ENCODE measurements around the gene SRPK1. TPM values are rescaled to one million over a fixed set of nuclear protein-coding genes. Genes with fewer than 3 reads are reported as not detected.

SRPK1 gene
- total and polyA plus RNA-seq, 2 of the 13 experiments (the other 11 are each of a cell fraction or from before 2014, with no cell fraction given): 56.4 to 142 TPM

GRCh38 chr6:35804996-35805736, 115.7 kb downstream of the SRPK1 start, which contains the start of gene LHFPL5 (continued):
- peak; percentile 92; the same call in 1 of the 2 replicates for TF ChIP-seq TERF1 (CRISPR knock-in tag; IDR thresholded peaks at IDR 0.05)
- peak; percentile 97 for TF ChIP-seq ZNF136 (CRISPR knock-in tag; IDR thresholded peaks at IDR 0.05; ENCODE audit: low read depth)
- TF ChIP-seq KMT2B (CRISPR knock-in tag; IDR thresholded peaks at IDR 0.05): peak; percentile 94
- peak; percentile 69; the same call in 1 of the 2 replicates for TF ChIP-seq SIX1 (CRISPR knock-in tag; IDR thresholded peaks at IDR 0.05; ENCODE audit: borderline replicate concordance)
- peak; percentile 99 for TF ChIP-seq ARHGAP35 (CRISPR knock-in tag; IDR thresholded peaks at IDR 0.05; ENCODE audit: borderline replicate concordance)
- TF ChIP-seq ZNF687 (CRISPR knock-in tag; IDR thresholded peaks at IDR 0.05): peak; percentile 87
- TF ChIP-seq FOXA1 (IDR thresholded peaks at IDR 0.05): no peak
- TF ChIP-seq FOXA1 (CRISPR knock-in tag; IDR thresholded peaks at IDR 0.05): 0 out of 2 replicates have a peak, but pooled peaks have one; percentile 38
- TF ChIP-seq ETS1 (CRISPR knock-in tag; IDR thresholded peaks at IDR 0.05): peak; percentile 97
- peak; percentile 95; the same call in 1 of the 2 replicates for TF ChIP-seq RELA (CRISPR knock-in tag; IDR thresholded peaks at IDR 0.05)
- TF ChIP-seq MAFK (conservative IDR thresholded peaks at IDR 0.05 in 1 of 2, IDR thresholded peaks at IDR 0.05 in 1 of 2; ENCODE audit: low read length in 2 of 2): no peak
- peak; percentile 94 for TF ChIP-seq ZNF20 (CRISPR knock-in tag; IDR thresholded peaks at IDR 0.05)
- no peak for TF ChIP-seq ZNF646 (CRISPR knock-in tag; IDR thresholded peaks at IDR 0.05)
- no peak for TF ChIP-seq ZNF180 (CRISPR knock-in tag; IDR thresholded peaks at IDR 0.05; ENCODE audit: borderline replicate concordance, low read depth)
- peak; percentile 88; the same call in 1 of the 2 replicates for TF ChIP-seq ZNF549 (CRISPR knock-in tag; IDR thresholded peaks at IDR 0.05)

Data from HepG2 (cell line).